COR-L47 (cell line): ENCODE measurements around the gene IL11.
"Not testable (repeated sequence)": the region's sequence is repeated elsewhere in the genome, so short reads cannot be mapped to it uniquely, and the experiment has no call there.

Experiments
- DNase-seq: peaks from one replicate; lab custom pipeline; 2025; lab: John Stamatoyannopoulos, UW

IL11 gene

GRCh38 chr19:55352040-55352439, 18.2 kb downstream of the IL11 start:
- no peak for DNase-seq

GRCh38 chr19:55350620-55351315, 19.5 kb downstream of the IL11 start:
- no peak for DNase-seq

- DNase-seq, result no peak
These were observed 21.8 kb downstream of the IL11 start for GRCh38 chr19:55348317-55349034.

- DNase-seq, result no peak
These were observed 22.7 kb downstream of the IL11 start for GRCh38 chr19:55347442-55348009.

- DNase-seq, result no peak
These were observed 23.4 kb downstream of the IL11 start for GRCh38 chr19:55346725-55347441.

- no peak for DNase-seq
These were observed 24.2 kb downstream of the IL11 start for GRCh38 chr19:55345818-55346724.

GRCh38 chr19:55345101-55345817, 25.0 kb downstream of the IL11 start:
- no peak for DNase-seq

- DNase-seq, result peak; percentile 72
These were observed 25.8 kb downstream of the IL11 start for GRCh38 chr19:55344444-55344843.

- no peak for DNase-seq
These were observed 28.4 kb downstream of the IL11 start for GRCh38 chr19:55341595-55342531.

GRCh38 chr19:55341171-55341588, 29.1 kb downstream of the IL11 start:
- DNase-seq, result peak; percentile 74

- DNase-seq, result peak; percentile 63
These were observed 29.5 kb downstream of the IL11 start for GRCh38 chr19:55340784-55341147.

GRCh38 chr19:55339889-55340783, 30.1 kb downstream of the IL11 start:
- no peak for DNase-seq

- peak; percentile 100 for DNase-seq
These were observed 31.0 kb downstream of the IL11 start, which contains the start of gene KMT5C for GRCh38 chr19:55339105-55339888. Gene KMT5C, plus strand, starts transcription at chr19:55339876. Its CDS starts 2,061 bp downstream, at chr19:55341937.

- DNase-seq, result no peak
These were observed 34.2 kb downstream of the IL11 start for GRCh38 chr19:55336101-55336500.

- DNase-seq, result no peak
These were observed 36.4 kb downstream of the IL11 start for GRCh38 chr19:55333870-55334269.

- DNase-seq, result not testable (repeated sequence)
These were observed 40.5 kb downstream of the IL11 start for GRCh38 chr19:55329791-55330190.

GRCh38 chr19:55328774-55329318, 41.4 kb downstream of the IL11 start:
- not testable (repeated sequence) for DNase-seq
